HT1080 (cell line): ENCODE results near the gene SLC1A4. TPM values are rescaled to one million over a fixed set of nuclear protein-coding genes. Genes with fewer than 3 reads are reported as not detected.
"Not testable (repeated sequence)": the region's sequence is repeated elsewhere in the genome, so short reads cannot be mapped to it uniquely, and the experiment has no call there.

Experiments used
- DNase-seq: peaks from one replicate; pipeline ENCODE4 v3.0.0-alpha.2; 2015; ENCODE audit warnings: low read depth
- total RNA-seq: library from RNA; depleted of rRNA; stranded (reverse); fragments of >200 nt; shearing (Covaris generic); gene quantifications from 2 replicates; pipeline ENCODE4 v1.2.3, GENCODE V29; 2014

Gene SLC1A4
- total RNA-seq, 1 experiment from 2014 or later = 10.1 TPM

DNA sequence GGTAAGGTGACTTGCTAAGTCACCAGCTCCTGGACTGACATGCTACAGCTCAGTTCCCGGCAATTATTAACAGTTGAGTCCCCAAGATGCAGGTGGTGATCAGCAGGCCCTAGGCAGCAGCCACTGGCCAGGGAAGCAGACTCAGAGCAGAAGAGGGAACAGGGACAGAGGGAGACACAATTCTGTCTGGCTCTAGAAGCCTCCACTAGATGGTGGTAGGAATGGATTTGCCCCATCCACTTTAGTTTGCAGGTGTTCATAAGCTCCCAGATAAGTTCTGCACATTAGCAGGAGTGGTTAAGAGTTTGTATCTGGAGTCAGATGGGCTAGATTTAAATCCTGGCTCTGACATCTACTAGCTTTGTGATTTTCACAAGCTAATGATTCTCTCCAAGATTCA is 25.5 kb upstream of the SLC1A4 start:
- no peak for DNase-seq

DNA sequence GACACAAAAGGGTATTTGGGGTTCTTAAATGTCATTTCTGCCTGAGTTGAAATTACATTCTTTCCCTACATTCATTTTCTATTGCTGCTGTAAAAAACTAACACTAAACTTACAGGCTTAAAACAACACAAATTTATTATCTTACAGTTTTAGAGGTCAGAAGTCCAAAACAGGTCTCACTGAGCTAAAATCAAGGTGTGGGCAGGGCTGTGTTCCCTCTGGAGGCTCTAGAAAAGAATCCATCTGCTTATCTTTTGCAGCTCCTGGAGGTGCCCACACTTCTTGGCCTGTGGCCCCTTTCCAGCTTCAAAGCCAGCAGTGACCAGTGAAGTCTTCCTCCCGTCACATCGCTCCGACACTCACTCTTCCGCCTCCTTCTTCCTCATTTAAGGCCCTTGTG is 23.2 kb upstream of the SLC1A4 start:
- no peak for DNase-seq

DNA sequence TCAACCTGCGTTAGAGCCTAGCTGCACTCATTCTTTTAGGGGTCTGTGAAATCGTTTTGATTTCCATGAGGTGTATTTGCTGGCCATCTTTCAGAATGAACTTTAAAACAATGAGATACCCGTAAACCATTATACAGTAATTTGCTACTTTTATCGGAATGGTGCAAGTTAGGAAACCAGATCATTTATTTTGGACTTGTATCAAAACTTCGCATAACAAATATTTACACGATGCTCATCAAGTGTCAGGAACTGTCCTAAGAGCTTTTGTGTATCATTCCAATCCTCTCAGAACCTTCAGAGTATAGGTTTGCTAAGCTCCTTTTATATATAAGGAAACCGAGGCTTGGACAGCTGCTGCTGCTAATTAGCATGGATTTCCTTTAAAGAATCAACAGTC is 22.4 kb upstream of the SLC1A4 start:
- DNase-seq = no peak

DNA sequence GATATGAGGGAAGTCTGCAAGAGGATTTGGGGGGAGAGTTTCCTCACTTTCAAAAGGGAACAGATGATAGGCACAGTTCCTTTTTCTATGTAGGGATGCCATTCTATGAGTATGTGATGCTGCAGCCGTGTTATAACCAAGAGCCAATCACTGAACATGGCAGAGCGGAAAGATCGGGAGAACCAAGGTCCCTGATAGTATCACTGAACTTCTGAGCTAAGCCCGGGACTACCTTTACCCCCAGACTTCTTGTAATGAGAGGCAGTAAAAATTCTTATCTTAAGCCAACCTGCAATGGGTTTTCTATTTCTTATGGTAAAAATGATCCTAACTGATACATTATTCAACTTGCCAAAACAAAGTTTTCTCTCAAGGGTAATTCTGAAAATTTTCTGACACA is 21.6 kb upstream of the SLC1A4 start:
- DNase-seq = no peak

GRCh38 chr2:64969086-64969485 is 20.1 kb upstream of the SLC1A4 start:
- not testable (repeated sequence) for DNase-seq

DNA sequence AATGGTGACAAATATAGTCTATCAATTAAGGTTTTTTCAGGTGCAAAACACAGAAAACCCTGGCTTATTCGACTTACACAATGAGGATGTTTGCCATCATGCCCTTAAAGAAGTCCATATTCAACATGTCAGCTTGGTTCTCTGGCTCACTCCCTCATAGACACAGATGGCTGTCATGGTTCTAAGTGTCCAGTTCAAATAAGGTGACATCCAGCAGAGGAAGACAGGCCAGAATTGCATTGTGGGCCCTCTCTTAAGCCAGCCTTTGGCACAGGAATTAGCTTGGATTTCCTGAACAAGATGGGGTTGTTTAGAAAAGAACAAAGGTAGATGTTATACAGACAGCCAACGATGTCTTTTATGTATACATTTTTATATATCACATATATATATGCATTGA is 18.7 kb upstream of the SLC1A4 start:
- DNase-seq = no peak

DNA sequence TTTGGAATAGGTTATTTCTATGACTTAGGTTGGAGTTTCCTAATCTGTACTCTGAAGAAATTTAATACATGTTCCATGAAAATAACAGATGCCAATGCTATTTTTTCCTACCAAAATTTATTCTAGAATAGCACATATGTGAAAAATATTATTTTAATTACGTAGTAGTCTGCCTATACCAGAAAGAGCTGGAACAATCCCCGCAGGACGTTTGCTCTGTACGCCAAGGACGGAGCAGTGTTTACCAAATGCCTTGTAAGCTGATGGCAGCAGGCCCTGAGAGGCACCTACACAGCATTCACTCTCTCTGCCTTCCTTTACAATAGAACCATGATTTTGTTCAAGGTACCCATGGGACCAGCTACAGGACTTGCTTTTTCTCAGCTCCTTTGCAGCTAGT is 16.8 kb upstream of the SLC1A4 start:
- no peak for DNase-seq

- DNase-seq = peak; percentile 1
Observed at GRCh38 chr2:64972876-64973275, 16.3 kb upstream of the SLC1A4 start.

GRCh38 chr2:64975232-64975821 is 13.9 kb upstream of the SLC1A4 start:
- peak; percentile 90 for DNase-seq

DNA sequence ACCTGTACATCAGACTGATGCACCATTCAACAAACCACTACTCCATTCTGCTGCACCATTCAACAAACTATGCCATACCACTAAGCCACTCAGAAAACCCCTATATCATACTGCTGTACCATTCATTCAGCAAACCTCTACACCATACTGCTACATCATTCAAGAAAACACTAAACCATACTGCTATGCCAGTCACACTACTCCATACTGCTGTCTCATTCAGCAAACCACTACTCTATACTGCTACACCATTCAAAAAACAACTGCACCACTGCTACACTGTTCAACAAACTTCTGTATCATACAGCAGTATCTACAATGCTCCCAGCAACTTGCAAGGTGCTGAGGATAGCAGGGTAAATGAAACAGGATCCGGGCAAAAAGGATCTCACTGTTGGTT is 12.9 kb upstream of the SLC1A4 start:
- no peak for DNase-seq

DNA sequence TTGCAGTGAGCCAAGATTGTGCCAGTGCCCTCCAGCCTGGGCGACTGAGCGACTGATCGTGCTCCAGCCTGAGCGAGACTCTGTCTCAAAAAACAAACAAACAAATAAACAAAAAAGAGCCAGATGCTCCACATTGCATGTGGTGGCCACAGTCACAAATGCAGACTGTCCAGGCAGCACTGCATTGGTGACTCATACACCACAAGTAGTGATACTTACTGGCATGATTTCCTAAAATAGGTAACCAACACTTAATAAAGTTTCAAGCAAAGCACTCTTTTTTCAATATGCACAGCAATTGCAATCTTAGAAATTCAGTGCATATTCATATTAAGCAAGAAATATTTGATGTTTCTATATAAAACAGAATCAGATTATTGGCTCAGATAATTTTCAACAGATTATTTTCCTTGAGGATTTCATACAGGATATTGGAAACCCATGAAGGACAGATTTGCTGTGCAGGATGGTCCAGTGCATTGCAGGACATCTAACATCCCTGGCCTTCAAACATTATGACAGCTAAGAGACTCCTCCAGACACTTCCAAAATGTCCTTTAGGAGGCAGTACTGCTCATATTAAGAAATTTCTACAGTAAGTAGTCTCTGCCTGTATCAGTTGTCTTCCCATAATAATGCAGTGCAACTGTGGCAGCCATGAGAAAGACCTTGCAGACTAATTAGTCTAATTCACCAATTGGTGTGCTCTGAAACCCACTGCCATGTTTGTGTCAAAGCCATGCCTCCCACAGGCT is 10.5 kb upstream of the SLC1A4 start:
- DNase-seq = peak; percentile 17

- no peak for DNase-seq
Observed at GRCh38 chr2:64979744-64980143, 9.5 kb upstream of the SLC1A4 start.

DNA sequence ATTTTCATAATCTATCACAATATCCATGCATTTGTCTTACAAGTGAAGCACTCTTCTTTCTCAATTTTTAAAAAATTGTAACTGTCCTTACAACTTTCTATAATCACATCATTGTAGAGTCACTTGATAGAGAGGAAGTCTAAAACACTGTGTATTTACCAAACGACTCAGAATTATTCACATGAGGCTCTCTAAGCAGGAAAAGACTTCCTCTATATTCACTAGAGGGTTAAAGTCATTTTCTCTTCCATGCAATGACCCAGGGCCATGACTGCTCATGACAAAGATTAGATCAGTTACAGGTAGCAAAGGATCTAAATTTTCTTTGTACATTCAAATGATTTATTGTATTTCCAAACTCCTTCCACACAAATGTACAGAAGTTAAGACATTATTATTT is 9.0 kb upstream of the SLC1A4 start:
- no peak for DNase-seq

DNA sequence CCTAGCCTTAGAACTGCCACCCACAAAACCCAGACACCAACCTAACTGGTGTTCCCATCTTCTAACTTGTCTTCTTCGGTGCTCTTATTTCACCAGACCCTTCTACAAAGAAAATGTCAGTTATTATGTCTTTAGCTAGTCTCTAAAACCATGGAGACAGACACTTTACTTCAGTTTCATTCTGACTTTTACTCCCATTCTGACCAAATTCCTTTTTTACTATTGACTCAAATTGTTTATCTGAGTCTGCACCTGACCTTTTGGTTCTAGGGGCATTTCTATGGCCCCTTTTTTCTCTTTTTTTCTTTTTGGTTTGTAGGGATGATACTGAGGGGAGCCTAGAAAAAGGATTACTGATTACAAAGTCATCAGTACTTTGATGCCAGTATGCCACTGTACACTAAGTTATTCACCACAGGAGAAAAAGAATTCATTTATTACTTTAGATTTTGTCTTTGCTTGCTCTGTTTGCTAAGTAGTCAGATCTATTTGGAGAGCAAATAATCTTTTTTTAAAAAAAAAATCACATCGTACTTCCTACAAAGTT is 6.8 kb upstream of the SLC1A4 start:
- DNase-seq = no peak

DNA sequence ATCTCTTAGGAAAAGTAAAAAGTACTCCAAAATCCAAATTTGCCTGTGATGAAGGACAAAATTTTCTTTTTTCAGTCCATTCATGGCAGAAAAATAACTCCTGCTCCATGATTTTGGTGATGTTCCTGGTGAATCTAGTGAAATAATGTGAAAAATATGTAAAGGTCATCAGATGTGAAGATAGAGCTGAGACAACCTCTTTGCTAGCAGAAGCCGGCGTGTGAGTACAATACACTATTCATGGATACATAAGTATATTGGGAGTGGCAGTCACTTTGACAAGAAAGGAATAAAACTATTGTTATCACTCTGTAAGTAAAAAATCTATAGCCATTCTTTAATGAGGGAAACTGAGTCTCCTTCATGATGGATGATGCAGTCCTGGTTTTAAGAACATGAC is 6.3 kb upstream of the SLC1A4 start:
- DNase-seq = no peak

GRCh38 chr2:64985447-64985846 is 3.8 kb upstream of the SLC1A4 start:
- no peak for DNase-seq

GRCh38 chr2:64987001-64987955 is 1.9 kb upstream of the SLC1A4 start:
- no peak for DNase-seq

DNA sequence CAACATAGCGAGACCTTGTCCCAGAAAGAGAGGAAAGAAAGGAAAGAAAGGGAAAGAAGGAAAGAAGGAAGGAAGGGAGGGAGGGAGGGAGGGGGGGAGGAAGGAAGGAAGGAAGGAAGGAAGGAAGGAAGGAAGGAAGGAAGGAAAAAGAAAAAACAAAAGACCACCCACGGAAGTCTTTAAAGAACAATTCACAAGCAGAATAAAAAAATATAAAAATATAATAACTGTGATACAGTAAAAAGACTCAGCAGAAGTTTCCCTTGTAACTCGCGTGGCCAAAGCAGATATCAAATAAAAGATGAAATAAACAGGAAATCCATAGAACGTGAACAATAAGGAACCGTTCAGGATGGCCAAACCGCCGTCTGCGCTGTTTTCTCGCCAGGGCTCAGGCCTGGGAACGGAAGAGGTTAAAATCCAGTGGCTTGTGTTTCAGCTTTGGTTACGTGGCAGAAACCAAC is 1.2 kb upstream of the SLC1A4 start:
- peak; percentile 79 for DNase-seq

DNA sequence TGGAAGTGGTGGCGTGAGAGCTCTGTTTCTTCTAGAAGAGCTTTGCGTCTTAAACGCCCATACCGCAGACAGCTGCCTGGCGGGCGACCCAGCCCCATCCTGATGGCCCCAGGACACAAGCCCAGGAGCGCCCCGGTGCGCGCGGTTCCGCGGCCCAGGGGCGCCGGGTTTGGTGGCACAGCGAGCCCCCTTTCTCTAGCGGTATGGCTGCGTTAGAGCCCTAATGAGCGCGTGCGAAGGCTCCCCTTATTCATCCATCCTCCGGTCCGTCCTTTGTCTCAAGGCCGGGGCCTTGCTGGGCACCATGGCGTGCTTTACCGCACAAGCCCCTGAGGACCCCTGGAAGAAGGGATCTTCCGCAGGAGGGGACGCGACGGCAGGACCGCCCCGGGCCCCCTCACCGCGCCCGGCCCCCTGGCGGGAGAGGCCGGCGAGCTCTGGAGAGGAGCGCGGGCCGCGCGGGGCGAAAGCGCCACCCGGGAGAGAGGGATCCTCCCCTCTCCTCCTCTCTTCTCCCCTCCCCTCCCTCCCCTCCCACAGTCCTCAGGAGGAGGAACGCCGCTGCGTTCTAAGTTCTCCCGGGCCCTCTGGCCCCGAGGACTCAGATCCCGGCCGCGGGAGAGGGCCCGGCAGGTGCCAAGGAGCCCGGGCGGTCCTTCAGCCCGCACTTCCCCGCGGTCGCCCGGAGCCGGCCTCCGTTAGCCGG is 626 bp upstream of the SLC1A4 start:
- peak; percentile 71 for DNase-seq

DNA sequence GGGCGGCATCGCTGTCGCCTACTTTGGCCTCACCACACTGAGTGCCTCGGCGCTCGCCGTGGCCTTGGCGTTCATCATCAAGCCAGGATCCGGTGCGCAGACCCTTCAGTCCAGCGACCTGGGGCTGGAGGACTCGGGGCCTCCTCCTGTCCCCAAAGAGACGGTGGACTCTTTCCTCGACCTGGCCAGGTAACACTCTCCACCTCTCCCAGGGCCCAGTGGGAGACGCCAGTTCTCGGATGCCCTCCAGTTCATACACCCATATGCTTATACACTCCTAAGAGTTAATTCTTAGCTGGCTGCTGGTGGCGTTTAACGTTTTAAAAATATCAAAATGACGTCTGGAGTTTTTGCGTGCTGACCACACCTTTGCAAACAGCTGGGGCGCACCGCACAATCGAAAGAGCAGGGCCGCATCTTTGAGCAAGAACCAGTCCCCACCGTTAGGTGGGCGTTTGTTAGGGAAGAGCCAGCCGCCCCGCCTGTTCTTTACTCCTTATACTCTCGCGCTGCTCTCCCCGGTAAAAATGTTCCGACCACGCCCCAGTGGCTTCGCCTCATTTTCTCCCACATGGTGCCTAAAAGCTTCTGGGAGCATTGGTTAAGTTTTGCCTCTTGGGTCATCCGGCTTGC is 899 bp downstream of the SLC1A4 start:
- no peak for DNase-seq

DNA sequence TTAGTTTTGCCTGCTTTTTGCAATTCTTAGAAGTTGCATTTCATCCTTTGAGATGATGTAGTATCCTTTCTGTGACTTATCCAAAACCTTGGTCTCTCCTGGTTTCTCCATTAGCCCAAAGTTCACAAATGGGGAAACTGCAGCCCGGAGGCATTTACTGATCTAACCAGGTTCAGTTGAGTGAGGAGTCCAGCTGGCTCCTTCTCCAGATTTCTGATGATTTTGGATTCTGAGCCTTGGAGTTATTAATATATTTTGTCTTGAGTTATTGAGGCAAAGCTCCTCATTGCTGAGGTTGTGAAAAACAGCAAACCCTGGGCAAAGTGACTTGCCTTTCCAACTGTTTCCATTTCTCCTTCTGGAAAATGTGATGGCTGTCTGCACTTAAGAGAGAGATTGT is 1.7 kb downstream of the SLC1A4 start:
- no peak for DNase-seq
